Loucy (cell line): ENCODE measurements around the gene MED1.

ENCODE experiments used
- H2AFZ ChIP-seq: fragments of 200-600 bp; sonication (generic); 2 replicates; pipeline ENCODE4 v1.6.0; 2016; ENCODE audit warnings: antibody characterized with exemption, mild to moderate bottlenecking, low read length, moderate library complexity
- H3F3A ChIP-seq: fragments of 200-600 bp; 2 replicates; pipeline ENCODE4 v1.6.0; 2016; ENCODE audit warnings: antibody characterized with exemption, low read depth, mild to moderate bottlenecking
- H3K27me3 ChIP-seq: fragments of 200-600 bp; sonication (generic); 2 replicates; pipeline ENCODE4 v1.6.1; 2014; ENCODE audit warnings: low read length, mild to moderate bottlenecking; ENCODE audit not compliant: insufficient read depth, poor library complexity, severe bottlenecking
- H3K36me3 ChIP-seq: fragments of 200-600 bp; sonication (generic); 2 replicates; pipeline ENCODE4 v1.6.1; 2016; ENCODE audit warnings: low read length; ENCODE audit not compliant: insufficient read depth
- H3K4me1 ChIP-seq: fragments of 200-600 bp; sonication (generic); 2 replicates; pipeline ENCODE4 v1.5.1; 2014; ENCODE audit warnings: low read length, mild to moderate bottlenecking; ENCODE audit not compliant: insufficient read depth, poor library complexity, severe bottlenecking
- H3K4me2 ChIP-seq: fragments of 200-600 bp; sonication (generic); 2 replicates; pipeline ENCODE4 v1.6.0; 2014; ENCODE audit warnings: antibody characterized with exemption, low read length, low read depth, mild to moderate bottlenecking; ENCODE audit not compliant: poor library complexity, severe bottlenecking
- H3K4me3 ChIP-seq: fragments of 200-600 bp; sonication (generic); 2 replicates; pipeline ENCODE4 v1.5.1; 2014; ENCODE audit warnings: low read length, mild to moderate bottlenecking, mixed read lengths; ENCODE audit not compliant: poor library complexity, severe bottlenecking
- H3K79me2 ChIP-seq: fragments of 200-600 bp; sonication (generic); 2 replicates; pipeline ENCODE4 v1.6.1; 2014; ENCODE audit warnings: low read length; ENCODE audit not compliant: insufficient read depth
- H3K9ac ChIP-seq: fragments of 200-600 bp; sonication (generic); 2 replicates; pipeline ENCODE4 v1.6.0; 2014; ENCODE audit warnings: mild to moderate bottlenecking, low read depth, low read length, moderate library complexity; ENCODE audit not compliant: poor library complexity, severe bottlenecking
- H3K9me2 ChIP-seq: fragments of 200-600 bp; sonication (generic); replicated peaks from 2 replicates; pipeline ENCODE4 v1.6.1; 2016; ENCODE audit warnings: low read depth, low read length, mixed read lengths
- H3K9me3 ChIP-seq: fragments of 200-600 bp; sonication (generic); 2 replicates; pipeline ENCODE4 v1.6.1; 2014; ENCODE audit warnings: mild to moderate bottlenecking, antibody characterized with exemption, low read length, low read depth; ENCODE audit not compliant: insufficient read depth
- H4K20me1 ChIP-seq: fragments of 200-600 bp; sonication (generic); 2 replicates; pipeline ENCODE4 v1.6.0; 2014; ENCODE audit warnings: antibody characterized with exemption, low read length, mild to moderate bottlenecking; ENCODE audit not compliant: insufficient read depth, poor library complexity, severe bottlenecking
- CTCF ChIP-seq: fragments of 200-600 bp; sonication (generic); conservative IDR thresholded peaks from 2 replicates; pipeline ENCODE4 v1.5.1; 2014; ENCODE audit warnings: mild to moderate bottlenecking, antibody characterized with exemption, low read length
- EZH2phosphoT487 ChIP-seq: fragments of 200-600 bp; IDR thresholded peaks from 2 replicates; pipeline ENCODE4 v1.6.1; 2018; ENCODE audit warnings: antibody characterized with exemption, mild to moderate bottlenecking, moderate library complexity, borderline replicate concordance

MED1 gene

GRCh38 chr17:39410279-39410678, 40.8 kb downstream of the MED1 start:
- TF ChIP-seq EZH2phosphoT487 (no peak), CTCF (no peak)

GRCh38 chr17:39408360-39408759, 42.7 kb downstream of the MED1 start:
- Histone ChIP-seq H3K27me3 (no peaks in the 10 kb centered on the region), H3K9me2 (no peaks in the 10 kb centered on the region), H3K4me2 (no peak overlapping the region), H3K36me3 (peaks cover 64% of the 10 kb centered on the region), H3K9me3 (no peaks in the 10 kb centered on the region), H3F3A (no peaks in the 10 kb centered on the region), H2AFZ (no peak overlapping the region), H3K4me1 (no peaks in the 10 kb centered on the region), H4K20me1 (peaks cover 4% of the 10 kb centered on the region), H3K79me2 (no peaks in the 10 kb centered on the region), H3K9ac (no peak overlapping the region), H3K4me3 (no peak overlapping the region)
- TF ChIP-seq EZH2phosphoT487 (no peak), CTCF (no peak)

More at GRCh38 chr17:39410279-39410678, 40.8 kb downstream of the MED1 start:
- no peaks in the 10 kb centered on the region for H3K9me3 ChIP-seq
- H3K4me3 ChIP-seq = no peak overlapping the region
- no peaks in the 10 kb centered on the region for H3F3A ChIP-seq
- no peaks in the 10 kb centered on the region for H3K27me3 ChIP-seq
- H3K9me2 ChIP-seq = no peaks in the 10 kb centered on the region
- H3K79me2 ChIP-seq = no peaks in the 10 kb centered on the region
- peaks cover 80% of the 10 kb centered on the region for H3K36me3 ChIP-seq
- H4K20me1 ChIP-seq = peaks cover 4% of the 10 kb centered on the region
- H3K9ac ChIP-seq = no peak overlapping the region
- no peak overlapping the region for H3K4me2 ChIP-seq
- no peak overlapping the region for H2AFZ ChIP-seq
- H3K4me1 ChIP-seq = no peaks in the 10 kb centered on the region

DNA sequence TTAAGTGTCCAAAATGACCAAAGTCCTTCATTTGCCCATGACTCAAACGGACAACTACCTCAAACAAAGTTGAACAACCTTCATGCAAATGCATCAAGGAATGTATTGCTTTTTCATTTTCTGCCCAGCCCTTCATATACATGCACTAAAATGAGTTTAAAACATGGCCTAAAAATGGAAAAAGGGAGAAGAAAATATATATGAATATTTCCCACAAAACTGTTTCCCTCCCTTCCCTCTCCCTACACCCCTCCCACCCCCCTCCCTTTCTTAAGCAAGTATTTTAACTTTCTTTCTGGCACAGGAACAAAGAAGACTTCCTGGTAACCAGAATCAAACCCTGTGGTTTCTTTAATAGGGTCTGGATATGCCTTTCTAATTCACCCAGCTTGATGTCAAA, 44.1 kb downstream of the MED1 start:
- Histone ChIP-seq H3K36me3 (peaks cover 56% of the 10 kb centered on the region), H3K4me2 (no peak overlapping the region), H3K79me2 (no peaks in the 10 kb centered on the region), H3K4me3 (no peak overlapping the region), H2AFZ (no peak overlapping the region), H3K9me2 (no peaks in the 10 kb centered on the region), H4K20me1 (peaks cover 4% of the 10 kb centered on the region), H3K27me3 (no peaks in the 10 kb centered on the region), H3K9ac (no peak overlapping the region), H3K4me1 (peaks cover 4% of the 10 kb centered on the region), H3K9me3 (no peaks in the 10 kb centered on the region), H3F3A (no peaks in the 10 kb centered on the region)
- TF ChIP-seq CTCF (no peak), EZH2phosphoT487 (no peak)
